BE2C (cell line): ENCODE measurements around the gene PRKN.
"Not testable (repeated sequence)": the region's sequence is repeated elsewhere in the genome, so short reads cannot be mapped to it uniquely, and the experiment has no call there.

Source experiments
- DNase-seq: peaks from one replicate; pipeline ENCODE4 v3.0.0-alpha.2; 2020
- H3K27me3 ChIP-seq: fragments of 250-450 bp; sonication (Bioruptor Pico); 2 replicates; pipeline ENCODE4 v1.5.1; 2020; ENCODE audit warnings: mild to moderate bottlenecking
- H3K36me3 ChIP-seq: fragments of 250-450 bp; sonication (Bioruptor Pico); 2 replicates; pipeline ENCODE4 v1.5.1; 2020; ENCODE audit warnings: mild to moderate bottlenecking
- H3K4me1 ChIP-seq: fragments of 250-450 bp; sonication (Bioruptor Pico); 2 replicates; pipeline ENCODE4 v1.5.1; 2020
- H3K4me3 ChIP-seq: 2 replicates; pipeline ENCODE4 v1.5.1; 2011; ENCODE audit warnings: low read depth, low read length
- H3K9me3 ChIP-seq: fragments of 250-450 bp; sonication (Bioruptor Pico); 2 replicates; pipeline ENCODE4 v1.5.1; 2020
- CTCF ChIP-seq: IDR thresholded peaks from 2 replicates; pipeline ENCODE4 v1.5.1; 2012; ENCODE audit warnings: mild to moderate bottlenecking, low read depth, low read length

The PRKN gene

GRCh38 chr6:162408826-162409535 lies 318.6 kb downstream of the PRKN start:
- H3K9me3 ChIP-seq: no peaks in the 10 kb centered on the region
- no peak for TF ChIP-seq CTCF
- peaks cover 13% of the 10 kb centered on the region for H3K4me1 ChIP-seq
- no peak for DNase-seq
- H3K4me3 ChIP-seq: no peak overlapping the region
- no peaks in the 10 kb centered on the region for H3K36me3 ChIP-seq
- no peaks in the 10 kb centered on the region for H3K27me3 ChIP-seq

GRCh38 chr6:162404951-162405350 lies 322.6 kb downstream of the PRKN start:
- Histone ChIP-seq H3K4me3 (no peak overlapping the region), H3K4me1 (peaks cover 7% of the 10 kb centered on the region), H3K9me3 (no peaks in the 10 kb centered on the region), H3K27me3 (no peaks in the 10 kb centered on the region), H3K36me3 (no peaks in the 10 kb centered on the region)
- no peak for TF ChIP-seq CTCF
- no peak for DNase-seq

- Histone ChIP-seq H3K27me3 (no peaks in the 10 kb centered on the region), H3K9me3 (no peaks in the 10 kb centered on the region), H3K36me3 (no peaks in the 10 kb centered on the region; the same call in 1 of the 2 replicates), H3K4me3 (no peak overlapping the region), H3K4me1 (peaks cover 7% of the 10 kb centered on the region)
- DNase-seq: no peak
- TF ChIP-seq CTCF: no peak
These were observed 324.5 kb downstream of the PRKN start for GRCh38 chr6:162403031-162403430.

- Histone ChIP-seq H3K36me3 (no peaks in the 10 kb centered on the region; the same call in 1 of the 2 replicates), H3K9me3 (no peaks in the 10 kb centered on the region), H3K4me3 (no peak overlapping the region), H3K27me3 (no peaks in the 10 kb centered on the region), H3K4me1 (no peaks in the 10 kb centered on the region)
- no peak for TF ChIP-seq CTCF
- DNase-seq: no peak
These were observed 332.4 kb downstream of the PRKN start for GRCh38 chr6:162395181-162395580.

- not testable (repeated sequence) for H3K4me1 ChIP-seq, DNase-seq, H3K4me3 ChIP-seq, H3K9me3 ChIP-seq, H3K27me3 ChIP-seq, H3K36me3 ChIP-seq
These were observed 336.4 kb downstream of the PRKN start for GRCh38 chr6:162390961-162391811.

- DNase-seq: no peak
- TF ChIP-seq CTCF: no peak
- Histone ChIP-seq H3K4me1 (no peaks in the 10 kb centered on the region), H3K36me3 (no peaks in the 10 kb centered on the region), H3K9me3 (no peaks in the 10 kb centered on the region), H3K4me3 (no peak overlapping the region), H3K27me3 (no peaks in the 10 kb centered on the region)
These were observed 338.1 kb downstream of the PRKN start for GRCh38 chr6:162389343-162390085.
